Subcutaneous adipose tissue (tissue), 4 donors: ENCODE data around the gene AUNIP. TPM values are rescaled to one million over a fixed set of nuclear protein-coding genes. Genes with fewer than 3 reads are reported as not detected.

Experiments
- total RNA-seq, 4 donors: library from RNA; depleted of rRNA; stranded (reverse); fragments of >200 nt; gene quantifications; one replicate each; pipeline ENCODE4 v1.1.0, GENCODE V29; 2016
- TF ChIP-seq, protein P1 (sequence below): fragments of 450-650 bp; IDR thresholded peaks from one replicate; pipeline ENCODE4 v1.5.1; 2016; ENCODE audit warnings: low read depth, mild to moderate bottlenecking, control low read depth, antibody characterized with exemption, moderate library complexity

The AUNIP gene, protein sequence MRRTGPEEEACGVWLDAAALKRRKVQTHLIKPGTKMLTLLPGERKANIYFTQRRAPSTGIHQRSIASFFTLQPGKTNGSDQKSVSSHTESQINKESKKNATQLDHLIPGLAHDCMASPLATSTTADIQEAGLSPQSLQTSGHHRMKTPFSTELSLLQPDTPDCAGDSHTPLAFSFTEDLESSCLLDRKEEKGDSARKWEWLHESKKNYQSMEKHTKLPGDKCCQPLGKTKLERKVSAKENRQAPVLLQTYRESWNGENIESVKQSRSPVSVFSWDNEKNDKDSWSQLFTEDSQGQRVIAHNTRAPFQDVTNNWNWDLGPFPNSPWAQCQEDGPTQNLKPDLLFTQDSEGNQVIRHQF
- 1 to 10 TPM in 1 of 4 donors, not detected in 3; 1.9 TPM for total RNA-seq

DNA sequence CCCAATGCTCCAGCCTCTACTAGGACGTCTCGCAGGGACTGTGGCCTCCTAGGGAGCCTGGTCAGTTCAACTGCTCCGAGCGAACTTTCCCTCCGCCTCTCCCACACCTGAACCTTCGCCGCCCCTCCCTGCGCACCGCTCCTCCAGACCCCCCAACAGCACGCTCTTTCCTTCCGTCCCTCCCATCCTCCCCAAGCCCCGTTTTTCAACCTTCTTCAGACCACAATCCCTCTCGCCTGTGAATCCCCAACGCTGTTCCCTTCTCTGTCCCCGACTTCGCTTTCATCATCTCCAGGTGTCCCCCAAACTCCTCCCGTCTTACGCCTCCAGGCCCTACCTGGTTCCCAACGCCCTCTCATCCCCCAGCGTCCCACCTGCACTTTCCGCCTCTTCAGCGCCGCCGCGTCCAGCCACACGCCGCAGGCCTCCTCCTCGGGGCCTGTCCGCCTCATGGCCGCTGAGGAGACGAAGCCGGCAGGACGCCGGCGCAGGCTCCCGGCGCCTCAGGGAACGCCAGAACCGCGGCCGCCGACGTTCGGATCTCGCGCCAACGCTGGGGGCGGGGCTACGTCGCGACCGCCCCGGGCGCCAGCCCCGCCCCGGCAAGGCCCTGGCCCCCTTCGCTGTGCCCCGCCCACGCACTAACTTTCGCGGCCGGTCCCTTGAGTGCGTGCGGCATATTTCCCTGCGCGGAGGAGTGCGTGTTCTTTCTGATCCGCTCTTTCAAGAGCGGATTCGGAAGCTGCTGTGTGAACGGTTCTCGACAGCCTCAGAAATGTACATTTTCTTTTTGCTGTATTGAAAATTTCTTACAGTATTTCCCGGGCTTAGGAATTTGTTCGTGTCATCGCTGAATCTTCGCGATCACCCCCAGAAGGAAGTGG, at the start of gene AUNIP:
AUNIP (minus strand) TSS at position 552 of the 884 bp plus-strand sequence; CDS start at position 452, 100 bp downstream.
- TF ChIP-seq, protein P1, sequence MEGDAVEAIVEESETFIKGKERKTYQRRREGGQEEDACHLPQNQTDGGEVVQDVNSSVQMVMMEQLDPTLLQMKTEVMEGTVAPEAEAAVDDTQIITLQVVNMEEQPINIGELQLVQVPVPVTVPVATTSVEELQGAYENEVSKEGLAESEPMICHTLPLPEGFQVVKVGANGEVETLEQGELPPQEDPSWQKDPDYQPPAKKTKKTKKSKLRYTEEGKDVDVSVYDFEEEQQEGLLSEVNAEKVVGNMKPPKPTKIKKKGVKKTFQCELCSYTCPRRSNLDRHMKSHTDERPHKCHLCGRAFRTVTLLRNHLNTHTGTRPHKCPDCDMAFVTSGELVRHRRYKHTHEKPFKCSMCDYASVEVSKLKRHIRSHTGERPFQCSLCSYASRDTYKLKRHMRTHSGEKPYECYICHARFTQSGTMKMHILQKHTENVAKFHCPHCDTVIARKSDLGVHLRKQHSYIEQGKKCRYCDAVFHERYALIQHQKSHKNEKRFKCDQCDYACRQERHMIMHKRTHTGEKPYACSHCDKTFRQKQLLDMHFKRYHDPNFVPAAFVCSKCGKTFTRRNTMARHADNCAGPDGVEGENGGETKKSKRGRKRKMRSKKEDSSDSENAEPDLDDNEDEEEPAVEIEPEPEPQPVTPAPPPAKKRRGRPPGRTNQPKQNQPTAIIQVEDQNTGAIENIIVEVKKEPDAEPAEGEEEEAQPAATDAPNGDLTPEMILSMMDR: no peak

DNA sequence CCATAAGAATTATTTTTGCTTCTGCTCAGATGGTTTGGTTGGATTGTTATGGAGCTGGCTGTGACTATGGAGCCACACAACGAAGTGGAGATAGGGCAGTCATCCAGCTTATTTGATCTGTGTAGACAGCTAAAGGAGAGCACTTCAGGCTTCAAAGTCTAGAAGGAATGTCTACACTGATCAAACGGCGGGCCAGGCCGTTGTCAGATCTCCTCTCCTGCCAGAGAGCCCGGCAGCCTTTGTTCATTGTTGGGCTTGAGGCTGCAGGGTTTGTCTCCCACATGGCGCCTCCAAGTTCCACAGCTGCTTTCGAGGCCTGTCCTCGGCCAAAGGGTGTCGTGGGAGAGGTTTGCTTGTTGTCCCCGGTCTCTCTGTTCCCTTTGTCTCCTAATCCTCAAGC, 49.8 kb upstream of the AUNIP start:
- TF ChIP-seq, protein P1: no peak

DNA sequence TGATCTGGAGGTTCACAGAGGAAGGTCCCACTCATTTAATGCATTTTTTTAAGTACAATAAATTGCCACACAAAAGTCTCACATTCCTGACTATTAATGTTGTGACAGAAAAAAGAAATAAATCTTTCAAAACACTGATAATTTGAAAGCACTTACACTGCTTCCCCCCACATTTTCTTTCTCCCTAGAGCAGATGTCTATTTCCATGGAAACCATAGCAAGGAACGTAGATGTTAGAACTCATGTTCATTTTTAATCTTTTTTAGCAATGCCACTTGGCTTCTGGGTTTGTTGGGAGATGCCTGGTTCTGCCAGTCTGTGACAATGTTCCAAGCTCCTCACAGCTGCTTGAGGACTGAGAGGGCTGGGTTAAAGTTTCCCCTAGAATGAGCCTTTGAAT, 48.9 kb upstream of the AUNIP start:
- TF ChIP-seq, protein P1: no peak

DNA sequence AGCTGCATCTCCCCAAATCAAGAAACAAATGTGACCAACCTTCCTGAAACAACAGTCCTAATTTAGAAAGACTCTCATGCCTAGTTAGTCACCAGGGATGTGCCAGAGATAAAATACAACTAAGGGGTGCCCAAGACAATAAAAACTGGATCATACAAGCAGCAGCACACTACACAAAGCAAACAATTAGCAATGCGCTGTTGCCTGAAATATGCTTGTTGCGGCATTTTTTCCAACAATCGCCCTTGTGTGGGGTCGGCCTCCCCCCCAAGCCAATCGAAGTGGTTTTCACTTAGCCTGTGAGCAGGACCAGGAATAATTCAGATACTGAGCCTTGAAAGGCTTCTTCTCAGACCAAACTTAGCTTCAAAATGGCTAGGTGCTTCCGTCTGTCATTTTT, 48.3 kb upstream of the AUNIP start:
- TF ChIP-seq, protein P1: no peak

DNA sequence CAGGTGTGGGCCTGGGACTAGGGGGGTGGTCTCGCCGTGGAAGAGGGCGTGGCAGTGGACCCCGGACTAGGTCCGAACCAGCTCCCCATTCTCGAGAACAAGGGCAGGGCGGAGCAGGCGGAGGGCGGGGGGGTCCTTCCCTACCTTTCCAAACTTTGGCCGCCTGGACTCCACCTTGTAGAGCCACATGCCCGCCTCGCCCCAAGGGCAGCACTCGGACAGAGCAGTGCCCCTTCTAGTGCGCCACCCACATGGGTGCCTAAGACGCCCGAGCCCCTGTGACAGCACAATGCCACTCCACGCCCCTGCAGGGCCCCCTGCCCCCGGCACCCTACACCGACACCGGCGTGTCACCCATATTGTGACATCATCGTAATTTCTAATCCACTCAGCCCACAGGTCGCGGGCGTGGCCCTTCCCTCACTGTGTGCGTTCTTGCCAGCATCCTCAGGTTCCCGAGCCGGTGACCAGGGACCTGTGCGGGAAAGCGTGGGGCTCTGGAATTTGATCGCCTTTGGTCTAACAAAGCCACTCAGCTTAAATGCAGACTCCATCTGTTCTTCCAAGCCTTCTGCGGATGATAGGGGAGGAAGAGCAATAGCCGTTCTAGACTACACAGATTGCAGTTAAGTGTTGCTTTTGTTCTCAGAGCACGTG, 47.5 kb upstream of the AUNIP start:
- TF ChIP-seq, protein P1: no peak

DNA sequence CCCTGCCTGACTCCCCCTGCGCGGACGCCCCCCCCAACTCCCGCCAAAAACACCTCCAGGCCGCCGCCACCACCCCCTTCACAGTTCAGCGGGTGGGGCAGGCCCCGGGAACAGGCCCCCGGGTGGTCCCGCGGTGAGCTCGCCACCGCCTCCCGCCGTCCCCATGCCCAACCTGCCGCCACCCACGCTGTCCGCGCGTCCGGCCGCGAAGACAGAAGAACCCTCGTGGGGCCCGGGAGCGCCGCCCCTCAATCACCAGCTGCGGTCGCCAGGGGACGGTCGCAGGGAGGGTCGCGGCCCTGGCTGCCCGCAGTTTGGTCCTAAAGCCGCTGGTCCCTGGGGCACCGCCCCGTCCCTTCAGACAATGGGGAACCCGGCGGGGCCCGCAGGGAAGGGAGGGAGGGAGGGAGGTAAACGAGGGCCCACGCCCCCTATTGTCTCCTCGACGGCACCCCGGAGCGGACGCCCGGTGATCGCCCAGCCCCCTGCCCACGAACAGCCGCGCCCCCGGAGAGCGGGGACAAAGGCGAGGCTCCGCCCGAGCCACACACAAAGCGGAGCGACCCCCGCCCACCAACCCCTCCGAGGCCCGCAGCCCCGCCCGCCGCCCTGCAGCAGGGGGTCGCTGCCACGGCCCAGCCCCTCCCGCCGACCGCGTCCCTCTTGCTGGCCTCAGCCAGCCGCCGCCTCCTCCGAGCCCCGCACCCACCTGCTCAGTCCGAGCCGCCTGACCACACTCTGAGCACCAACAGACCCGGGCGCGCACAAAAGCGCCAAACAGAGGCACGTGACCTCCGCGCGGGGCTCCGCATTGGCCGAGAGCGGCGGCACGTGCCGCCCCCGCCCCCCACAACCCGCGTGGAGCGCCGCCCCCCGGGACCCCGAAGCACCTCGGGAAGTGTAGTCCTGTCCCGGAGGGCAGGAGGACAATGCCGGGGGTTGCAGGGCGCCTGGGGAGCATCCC, 46.7 kb upstream of the AUNIP start, which contains the start of gene STMN1:
STMN1 (minus strand) TSS at position 740 of the 964 bp plus-strand sequence. CDS start 1,743 bp downstream, outside the sequence.
- TF ChIP-seq, protein P1: no peak
